HepG2 (cell line): ENCODE measurements around the gene SLC28A1. TPM values are rescaled to one million over a fixed set of nuclear protein-coding genes. Genes with fewer than 3 reads are reported as not detected.

Experiments
- ATAC-seq: fragments of 200-7000 bp; cut with Tn5 transposase; 3 replicates; pipeline ENCODE4 v1.9.1; 2020; ENCODE audit warnings: mild to moderate bottlenecking, moderate library complexity
- BruUV-seq: library from RNA; stranded (reverse); fragments of 400-500 nt; replicated peaks from 2 replicates; lab custom pipeline; 2021; lab: Mats Ljungman, UMichigan
- CTCF ChIA-PET: fragments of 300-600 bp; formaldehyde crosslinking; extraction: SDS; loops from one replicate; lab custom pipeline; 2021; ENCODE audit warnings: low total read pairs, inconsistent platforms, low intra/inter-chr PET ratio; lab: Yijun Ruan, JAX
- POLR2A ChIA-PET: fragments of 350-600 bp; sonication (Branson Sonifier 250); formaldehyde crosslinking; loops from one replicate; lab custom pipeline; 2020; ENCODE audit warnings: antibody characterized with exemption, inconsistent platforms; lab: Yijun Ruan, JAX
- DNase-seq: peaks from one replicate; pipeline ENCODE4 v3.0.0-alpha.2; 2015; ENCODE audit warnings: low spot score
- FAIRE-seq: peaks from 3 replicates; lab custom pipeline; 2011; peaks lifted over from hg19 to GRCh38; lab: Jason Lieb, UNC
- H2AFZ ChIP-seq: one replicate; pipeline ENCODE4 v1.6.1; 2011; ENCODE audit warnings: low read length, inconsistent platforms
- H3K27ac ChIP-seq: fragments of 300-600 bp; 3 replicates; pipeline ENCODE4 v1.8.0; 2011; ENCODE audit warnings: mixed run types, mild to moderate bottlenecking, mixed read lengths, low read length, inconsistent platforms; ENCODE audit not compliant: insufficient read depth; ENCODE audit errors: extremely low read length
- H3K27me3 ChIP-seq, 2 experiments: fragments of 200-600 bp in 1 of 2; 2 replicates in 1 of 2; 3 replicates in 1 of 2; pipeline versions ENCODE4 v1.6.0 to v1.8.0; 2011; ENCODE audit warnings: low read length in 2 of 2, mild to moderate bottlenecking in 2 of 2, moderate library complexity in 2 of 2, inconsistent platforms in 1 of 2; ENCODE audit not compliant: insufficient read depth in 2 of 2, control insufficient read depth in 1 of 2
- H3K36me3 ChIP-seq, 2 experiments: fragments of 200-600 bp in 1 of 2; replicated peaks in 1 of 2; 2 replicates in 1 of 2; 3 replicates in 1 of 2; pipeline versions ENCODE4 v1.5.1 to v1.8.0; 2011; ENCODE audit warnings: low read length in 2 of 2, inconsistent platforms in 1 of 2; ENCODE audit not compliant: insufficient read depth in 2 of 2, control insufficient read depth in 1 of 2
- H3K4me1 ChIP-seq: 2 replicates; pipeline ENCODE4 v1.5.1; 2012; ENCODE audit warnings: low read length, inconsistent platforms; ENCODE audit not compliant: insufficient read depth
- H3K4me2 ChIP-seq: 2 replicates; pipeline ENCODE4 v1.6.0; 2011; ENCODE audit warnings: low read depth, low read length, inconsistent platforms
- H3K4me3 ChIP-seq, 3 experiments: fragments of 200-600 bp in 1 of 3; sonication (generic), shearing (Covaris generic) in 1 of 3; replicated peaks in 1 of 3; 2 replicates each; pipeline ENCODE4 v1.5.1; 2011 to 2016; ENCODE audit warnings: low read length in 3 of 3, inconsistent platforms in 2 of 3, low read depth in 2 of 3, mild to moderate bottlenecking in 2 of 3, control low read depth in 1 of 3, mixed read lengths in 1 of 3; ENCODE audit not compliant: insufficient read depth in 1 of 3
- H3K79me2 ChIP-seq: one replicate; pipeline ENCODE4 v1.6.1; 2011; ENCODE audit warnings: low read length, inconsistent platforms; ENCODE audit not compliant: insufficient read depth
- H3K9ac ChIP-seq: 2 replicates; pipeline ENCODE4 v1.6.0; 2011; ENCODE audit warnings: mild to moderate bottlenecking, low read depth, low read length, inconsistent platforms; ENCODE audit not compliant: insufficient read depth
- H3K9me3 ChIP-seq: 2 replicates; pipeline ENCODE4 v1.5.1; 2012; ENCODE audit warnings: mild to moderate bottlenecking, low read length
- H4K20me1 ChIP-seq: 2 replicates; pipeline ENCODE4 v1.6.0; 2011; ENCODE audit warnings: inconsistent platforms, mild to moderate bottlenecking, low read length, moderate library complexity; ENCODE audit not compliant: insufficient read depth
- HNF1A ChIP-seq, 2 experiments: sonication (generic) in 1 of 2; formaldehyde crosslinking in 1 of 2; IDR thresholded peaks; 2 replicates each; pipeline versions ENCODE4 v1.4.0 to v1.6.1; 2016 to 2020; ENCODE audit warnings: borderline replicate concordance in 1 of 2, low read depth in 1 of 2, mild to moderate bottlenecking in 1 of 2, missing genetic modification reagents in 1 of 2
- NCOA2 ChIP-seq: sonication (generic); formaldehyde crosslinking; IDR thresholded peaks from 2 replicates; pipeline ENCODE4 v1.8.0; 2022; ENCODE audit warnings: inconsistent platforms
- PITX1 ChIP-seq: sonication (generic); formaldehyde crosslinking; IDR thresholded peaks from 2 replicates; pipeline ENCODE4 v1.5.1; 2020; ENCODE audit warnings: mild to moderate bottlenecking, missing genetic modification reagents
- ZNF263 ChIP-seq: sonication (generic); formaldehyde crosslinking; IDR thresholded peaks from 2 replicates; pipeline ENCODE4 v1.4.0; 2020; ENCODE audit warnings: missing genetic modification reagents
- ZNF569 ChIP-seq: sonication (generic); formaldehyde crosslinking; IDR thresholded peaks from 2 replicates; pipeline ENCODE4 v1.5.0; 2020; ENCODE audit warnings: mild to moderate bottlenecking, missing genetic modification reagents, moderate library complexity, borderline replicate concordance
- WGBS: methylation state at CpG from one replicate; pipeline ENCODE4 v1.1.6; 2017; ENCODE audit warnings: low lambda C conversion rate; 5-methylcytosine and 5-hydroxymethylcytosine counted together
- in situ Hi-C: cut with HindIII; loops from 2 replicates; pipeline ENCODE4 v1.10.0; 2017; ENCODE audit warnings: low pct_unique_long_range_greater_than_20kb; ENCODE audit not compliant: extremely low pct_ligation_motif_present
- intact Hi-C: fragments of 100-400 bp; cut with micrococcal nuclease; formaldehyde crosslinking; loops from one replicate; pipeline ENCODE4 v1.10.0; 2022; ENCODE audit not compliant: unreplicated experiment
- polyA plus RNA-seq, 8 experiments: library from polyadenylated mRNA; depleted of rRNA in 3 of 8; stranded (reverse) in 7 of 8; unstranded in 1 of 8; fragments of >200 nt; fragmentation: Illumina TruSeq in 4 of 8; extraction: Trizol in 4 of 8; gene quantifications; 2 replicates each; pipeline versions ENCODE4 v1.2.1 to v1.2.3, GENCODE V29; 2011 to 2016; ENCODE audit warnings: low read depth in 4 of 8, missing spikeins in 1 of 8, mixed read lengths in 1 of 8; ENCODE audit not compliant: insufficient read depth in 1 of 8
- total RNA-seq, 5 experiments: library from RNA; depleted of rRNA; stranded (reverse); fragments of >200 nt; fragmentation: Illumina TruSeq; extraction: Trizol; gene quantifications; 2 replicates each; pipeline ENCODE4 v1.2.3, GENCODE V29; 2016; ENCODE audit warnings: low read depth in 1 of 5

Gene SLC28A1
- total and polyA plus RNA-seq, 2 of the 13 experiments (the other 11 are each of a cell fraction or from before 2014, with no cell fraction given) = 0.31 to 5.8 TPM

GRCh38 chr15:84890670-84891162 is 6.3 kb downstream of the SLC28A1 start:
- DNase-seq (no peak), ATAC-seq (no peak), FAIRE-seq (no peak)
- H3K4me2 ChIP-seq = no peak overlapping the region
- H3K4me3 ChIP-seq = no peak overlapping the region
- H3K9ac ChIP-seq = no peak overlapping the region
- no peaks in the 10 kb centered on the region for H3K36me3 ChIP-seq
- ChIA-PET CTCF (no interaction called here), POLR2A (no interaction called here)
- H3K79me2 ChIP-seq = no peaks in the 10 kb centered on the region
- no peak overlapping the region for H2AFZ ChIP-seq
- no TSS peak for BruUV-seq
- H3K27ac ChIP-seq = no peak overlapping the region
- H3K9me3 ChIP-seq = no peaks in the 10 kb centered on the region
- WGBS = 85% methylated on average over 5 of the region's 5 CpGs
- H3K27me3 ChIP-seq = no peaks in the 10 kb centered on the region; a peak in 1 of 5 replicates
- H4K20me1 ChIP-seq = no peaks in the 10 kb centered on the region
- intact Hi-C loops (no loop called here), in situ Hi-C loops (no loop called here)
- peaks cover 28% of the 10 kb centered on the region for H3K4me1 ChIP-seq
- TF ChIP-seq HNF1A (IDR thresholded peaks at IDR 0.05; ENCODE audit: low read depth) (no peak), HNF1A (CRISPR knock-in tag; IDR thresholded peaks at IDR 0.05; ENCODE audit: borderline replicate concordance) (no peak), ZNF263 (CRISPR knock-in tag) (0 out of 2 replicates have a peak, but pooled peaks have one; percentile 22), PITX1 (CRISPR knock-in tag) (no peak), NCOA2 (CRISPR knock-in tag) (no peak), ZNF569 (CRISPR knock-in tag) (no peak)
